ENCODE measurements around the gene TM2D1. TPM values are rescaled to one million over a fixed set of nuclear protein-coding genes. Genes with fewer than 3 reads are reported as not detected.
"Not testable (repeated sequence)": the region's sequence is repeated elsewhere in the genome, so short reads cannot be mapped to it uniquely, and the experiment has no call there.

The TM2D1 gene
- total RNA-seq, 1 donor from 2014 or later: 41.0 TPM

- ATAC-seq (no peak), DNase-seq (no peak)
- Histone ChIP-seq H3K4me3 (peak overlapping the region; percentile 82), H3K27me3 (no peaks in the 10 kb centered on the region), H3K9me3 (no peaks in the 10 kb centered on the region), H3K27ac (peak overlapping the region; percentile 96), H3K36me3 (no peaks in the 10 kb centered on the region), H3K4me1 (peaks cover 9% of the 10 kb centered on the region)
- no peak for TF ChIP-seq CTCF (IDR thresholded peaks at IDR 0.05)
- intact Hi-C loops (cut with DNase I): no loop called here
Measured at GRCh38 chr1:61740751-61741700, 16.1 kb upstream of the TM2D1 start.

- no peaks in the 10 kb centered on the region for H3K27me3 ChIP-seq
Measured at GRCh38 chr1:61732726-61733125, 7.8 kb upstream of the TM2D1 start.

GRCh38 chr1:61730679-61731078 is 5.7 kb upstream of the TM2D1 start:
- H3K4me3 ChIP-seq; H3K27ac ChIP-seq; H3K27me3 ChIP-seq; intact Hi-C loops (cut with DNase I); DNase-seq; H3K4me1 ChIP-seq; H3K9me3 ChIP-seq; H3K36me3 ChIP-seq; ATAC-seq: not testable (repeated sequence)

More at GRCh38 chr1:61732726-61733125, 7.8 kb upstream of the TM2D1 start:
- H3K36me3 ChIP-seq: no peaks in the 10 kb centered on the region
- no peaks in the 10 kb centered on the region for H3K4me1 ChIP-seq
- ATAC-seq (no peak), DNase-seq (no peak)
- no peak overlapping the region for H3K27ac ChIP-seq
- H3K4me3 ChIP-seq: no peak overlapping the region
- intact Hi-C loops (cut with DNase I): no loop called here
- no peaks in the 10 kb centered on the region for H3K9me3 ChIP-seq
- no peak for TF ChIP-seq CTCF (IDR thresholded peaks at IDR 0.05)

- H3K9me3 ChIP-seq: no peaks in the 10 kb centered on the region
- H3K27ac ChIP-seq: no peak overlapping the region
- H3K4me1 ChIP-seq: peaks cover 8% of the 10 kb centered on the region
- H3K27me3 ChIP-seq: no peaks in the 10 kb centered on the region
- no peaks in the 10 kb centered on the region for H3K36me3 ChIP-seq
- no peak for DNase-seq
- intact Hi-C loops (cut with DNase I): no loop called here
- no peak for ATAC-seq
- no peak overlapping the region for H3K4me3 ChIP-seq
- TF ChIP-seq CTCF (IDR thresholded peaks at IDR 0.05): no peak
Measured at GRCh38 chr1:61727544-61727943, 2.6 kb upstream of the TM2D1 start.

GRCh38 chr1:61724506-61724812 is 482 bp downstream of the TM2D1 start:
- ATAC-seq: no peak
- H3K9me3 ChIP-seq: no peaks in the 10 kb centered on the region
- peaks cover 8% of the 10 kb centered on the region for H3K4me1 ChIP-seq
- no peak for TF ChIP-seq CTCF (IDR thresholded peaks at IDR 0.05)
- H3K27me3 ChIP-seq: no peaks in the 10 kb centered on the region
- no peak for DNase-seq
- peaks cover 17% of the 10 kb centered on the region for H3K36me3 ChIP-seq
- intact Hi-C loops (cut with DNase I): no loop called here
- peak overlapping the region; percentile 92 for H3K27ac ChIP-seq
- peak overlapping the region; percentile 88 for H3K4me3 ChIP-seq

GRCh38 chr1:61718996-61719663 is 5.8 kb downstream of the TM2D1 start:
- H3K4me3 ChIP-seq; intact Hi-C loops (cut with DNase I); H3K4me1 ChIP-seq; H3K27ac ChIP-seq; H3K9me3 ChIP-seq; DNase-seq; H3K27me3 ChIP-seq; ATAC-seq: not testable (repeated sequence)
- peaks cover 22% of the 10 kb centered on the region for H3K36me3 ChIP-seq
